Right atrium auricular region (tissue), 2 donors: Measurements from ENCODE around the gene DOC2A. TPM values are rescaled to one million over a fixed set of nuclear protein-coding genes. Genes with fewer than 3 reads are reported as not detected.
A peak's percentile ranks its signal among the peaks of the same experiment; 100 is the strongest.
"Not testable (repeated sequence)": the region's sequence is repeated elsewhere in the genome, so short reads cannot be mapped to it uniquely, and the experiment has no call there.

Experiments used
- DNase-seq: peaks from one replicate; pipeline ENCODE4 v3.0.0-alpha.2; 2019; ENCODE audit warnings: low spot score
- H3K27ac ChIP-seq, 2 donors: fragments of 200-600 bp; sonication (generic); 1 replicate in 1 of 2; 2 replicates in 1 of 2; pipeline ENCODE4 v1.5.1; 2016 to 2019
- H3K27me3 ChIP-seq, 2 donors: fragments of 200-600 bp; sonication (generic); one replicate each; pipeline versions ENCODE4 v1.5.1 to v1.6.0; 2017 to 2019
- H3K36me3 ChIP-seq: fragments of 200-600 bp; sonication (generic); one replicate; pipeline ENCODE4 v1.5.1; 2016
- H3K4me1 ChIP-seq, 2 donors: fragments of 200-600 bp; sonication (generic); one replicate each; pipeline versions ENCODE4 v1.5.1 to v1.6.0; 2017 to 2019
- H3K4me3 ChIP-seq, 2 donors: fragments of 200-600 bp; sonication (generic); 1 replicate in 1 of 2; 2 replicates in 1 of 2; pipeline ENCODE4 v1.5.1; 2017 to 2019; ENCODE audit warnings: mild to moderate bottlenecking in 1 of 2, moderate library complexity in 1 of 2
- H3K9me3 ChIP-seq, 2 donors: fragments of 200-600 bp; sonication (generic); one replicate each; pipeline ENCODE4 v1.5.1; 2019
- total RNA-seq, 2 donors: library from RNA; depleted of rRNA; stranded (reverse); fragments of >200 nt; gene quantifications; one replicate each; pipeline ENCODE4 v1.1.0, GENCODE V29; 2016
- TF ChIP-seq, protein P1 (sequence below), 2 donors: fragments of 200-600 bp; sonication (generic); IDR thresholded peaks; one replicate each; pipeline ENCODE4 v1.5.1; 2019; ENCODE audit warnings: antibody characterized with exemption in 2 of 2

Gene DOC2A
- total RNA-seq, 2 donors from 2014 or later, result not detected

DNA sequence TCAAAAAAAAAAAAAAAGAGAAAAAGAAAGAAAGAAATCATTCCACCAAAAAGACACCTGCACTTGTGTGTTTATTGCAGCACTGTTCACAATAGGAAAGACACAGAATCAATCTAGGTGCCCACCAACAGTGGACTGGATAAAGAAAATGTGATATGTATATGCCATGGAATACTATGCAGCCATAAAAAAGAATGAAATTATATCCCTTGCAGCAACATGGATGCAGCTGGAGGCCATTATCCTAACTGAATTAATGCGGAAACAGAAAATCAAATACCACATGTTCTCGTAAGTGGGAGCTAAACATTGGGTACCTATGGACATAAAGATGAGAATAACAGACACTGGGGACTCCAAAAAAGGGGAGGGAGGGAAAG lies 6.4 kb upstream of the DOC2A start:
- no peak for DNase-seq
- H3K4me3 ChIP-seq, result no peak overlapping the region
- no peaks in the 10 kb centered on the region for H3K36me3 ChIP-seq
- no peak overlapping the region for H3K27ac ChIP-seq
- TF ChIP-seq, protein P1, sequence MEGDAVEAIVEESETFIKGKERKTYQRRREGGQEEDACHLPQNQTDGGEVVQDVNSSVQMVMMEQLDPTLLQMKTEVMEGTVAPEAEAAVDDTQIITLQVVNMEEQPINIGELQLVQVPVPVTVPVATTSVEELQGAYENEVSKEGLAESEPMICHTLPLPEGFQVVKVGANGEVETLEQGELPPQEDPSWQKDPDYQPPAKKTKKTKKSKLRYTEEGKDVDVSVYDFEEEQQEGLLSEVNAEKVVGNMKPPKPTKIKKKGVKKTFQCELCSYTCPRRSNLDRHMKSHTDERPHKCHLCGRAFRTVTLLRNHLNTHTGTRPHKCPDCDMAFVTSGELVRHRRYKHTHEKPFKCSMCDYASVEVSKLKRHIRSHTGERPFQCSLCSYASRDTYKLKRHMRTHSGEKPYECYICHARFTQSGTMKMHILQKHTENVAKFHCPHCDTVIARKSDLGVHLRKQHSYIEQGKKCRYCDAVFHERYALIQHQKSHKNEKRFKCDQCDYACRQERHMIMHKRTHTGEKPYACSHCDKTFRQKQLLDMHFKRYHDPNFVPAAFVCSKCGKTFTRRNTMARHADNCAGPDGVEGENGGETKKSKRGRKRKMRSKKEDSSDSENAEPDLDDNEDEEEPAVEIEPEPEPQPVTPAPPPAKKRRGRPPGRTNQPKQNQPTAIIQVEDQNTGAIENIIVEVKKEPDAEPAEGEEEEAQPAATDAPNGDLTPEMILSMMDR (IDR thresholded peaks at IDR 0.05), result no peak
- no peaks in the 10 kb centered on the region for H3K9me3 ChIP-seq
- peaks cover 0 to under 1% of the 10 kb centered on the region in 2 donors for H3K27me3 ChIP-seq
- peaks cover 0 to 13% of the 10 kb centered on the region in 2 donors for H3K4me1 ChIP-seq

DNA sequence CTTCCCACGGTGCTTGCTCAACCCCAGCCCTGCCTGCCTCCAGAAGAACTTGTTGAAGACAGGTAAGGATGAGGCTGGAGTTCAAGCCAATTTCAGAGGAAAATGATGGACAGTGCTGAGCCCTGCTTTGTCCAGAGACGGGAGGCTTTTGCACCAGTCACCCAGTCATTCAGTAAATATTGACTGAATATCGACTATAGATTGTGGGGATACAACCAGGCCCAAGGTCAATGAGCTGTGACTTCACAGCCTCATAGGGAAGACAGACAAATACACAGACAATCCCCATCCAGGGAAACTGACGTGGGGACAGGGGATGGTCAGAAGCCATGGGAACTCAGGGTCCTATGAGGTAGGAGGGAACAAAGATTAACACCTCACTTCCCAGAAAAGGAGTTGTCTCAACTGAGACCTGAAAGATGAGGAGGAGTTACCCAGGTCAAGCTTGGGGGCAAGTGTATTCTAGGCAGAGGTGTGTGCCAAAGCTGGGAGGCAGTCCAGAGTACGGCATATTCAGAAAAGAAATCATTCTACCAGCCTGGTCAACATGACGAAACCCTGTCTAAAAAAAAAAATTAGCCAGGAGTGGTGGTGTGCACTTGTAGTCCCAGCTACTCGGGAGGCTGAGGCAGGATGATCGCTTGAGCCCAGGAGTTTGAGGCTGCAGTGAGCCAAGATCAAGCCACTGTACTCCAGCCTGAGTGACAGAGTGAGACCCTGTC lies 5.9 kb upstream of the DOC2A start:
- no peak overlapping the region for H3K27ac ChIP-seq
- peaks cover 2 to 6% of the 10 kb centered on the region in 2 donors for H3K27me3 ChIP-seq
- no peaks in the 10 kb centered on the region for H3K36me3 ChIP-seq
- H3K9me3 ChIP-seq, result no peaks in the 10 kb centered on the region
- H3K4me3 ChIP-seq, result no peak overlapping the region
- no peak for DNase-seq
- H3K4me1 ChIP-seq, result peaks cover 0 to 17% of the 10 kb centered on the region in 2 donors
- TF ChIP-seq, protein P1 (IDR thresholded peaks at IDR 0.05), result no peak

DNA sequence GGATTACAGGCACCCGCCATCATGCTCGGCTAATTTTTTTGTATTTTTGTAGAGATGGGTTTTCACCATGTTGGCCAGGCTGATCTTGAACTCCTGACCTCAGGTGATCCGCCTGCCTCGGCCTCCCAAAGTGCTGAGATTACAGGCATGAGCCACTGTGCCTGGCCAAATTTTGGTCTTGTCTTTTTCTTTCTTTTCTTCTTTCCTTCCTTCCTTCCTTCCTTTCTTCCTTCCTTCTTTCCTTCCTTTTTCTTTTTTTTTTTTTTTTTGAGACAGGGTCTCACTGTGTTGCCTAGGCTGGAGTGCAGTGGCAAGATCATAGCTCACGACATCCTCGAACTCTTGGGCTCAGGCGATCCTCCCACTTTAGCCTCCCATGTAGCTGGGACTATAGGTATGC lies 4.6 kb upstream of the DOC2A start:
- not testable (repeated sequence) for H3K36me3 ChIP-seq, DNase-seq, H3K9me3 ChIP-seq, H3K4me3 ChIP-seq, H3K27ac ChIP-seq
- Histone ChIP-seq H3K27me3 (peaks cover 14 to 17% of the 10 kb centered on the region in 2 donors), H3K4me1 (peaks cover 0 to 18% of the 10 kb centered on the region in 2 donors)

DNA sequence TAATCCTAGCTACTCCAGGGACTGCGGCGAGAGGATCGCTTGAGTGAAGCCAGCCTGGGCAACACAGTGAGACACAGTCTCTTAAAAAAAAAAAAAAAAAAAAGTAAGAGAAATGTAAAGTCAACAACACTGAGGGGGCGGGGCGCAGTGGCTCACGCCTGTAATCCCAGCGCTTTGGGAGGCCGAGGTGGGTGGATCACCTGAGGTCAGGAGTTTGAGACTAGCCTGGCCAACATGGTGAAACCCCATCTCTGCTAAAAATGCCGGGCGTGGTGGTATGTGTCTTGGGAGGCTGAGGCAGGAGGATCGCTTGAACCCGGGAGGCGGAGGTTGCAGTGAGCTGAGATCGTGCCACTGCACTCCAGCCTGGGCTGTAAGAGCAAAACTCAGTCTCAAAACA lies 1.8 kb upstream of the DOC2A start:
- H3K9me3 ChIP-seq, DNase-seq, H3K27ac ChIP-seq, H3K4me3 ChIP-seq, H3K36me3 ChIP-seq: not testable (repeated sequence)
- Histone ChIP-seq H3K4me1 (peaks cover 0 to 25% of the 10 kb centered on the region in 2 donors), H3K27me3 (peaks cover 23 to 25% of the 10 kb centered on the region in 2 donors)

DNA sequence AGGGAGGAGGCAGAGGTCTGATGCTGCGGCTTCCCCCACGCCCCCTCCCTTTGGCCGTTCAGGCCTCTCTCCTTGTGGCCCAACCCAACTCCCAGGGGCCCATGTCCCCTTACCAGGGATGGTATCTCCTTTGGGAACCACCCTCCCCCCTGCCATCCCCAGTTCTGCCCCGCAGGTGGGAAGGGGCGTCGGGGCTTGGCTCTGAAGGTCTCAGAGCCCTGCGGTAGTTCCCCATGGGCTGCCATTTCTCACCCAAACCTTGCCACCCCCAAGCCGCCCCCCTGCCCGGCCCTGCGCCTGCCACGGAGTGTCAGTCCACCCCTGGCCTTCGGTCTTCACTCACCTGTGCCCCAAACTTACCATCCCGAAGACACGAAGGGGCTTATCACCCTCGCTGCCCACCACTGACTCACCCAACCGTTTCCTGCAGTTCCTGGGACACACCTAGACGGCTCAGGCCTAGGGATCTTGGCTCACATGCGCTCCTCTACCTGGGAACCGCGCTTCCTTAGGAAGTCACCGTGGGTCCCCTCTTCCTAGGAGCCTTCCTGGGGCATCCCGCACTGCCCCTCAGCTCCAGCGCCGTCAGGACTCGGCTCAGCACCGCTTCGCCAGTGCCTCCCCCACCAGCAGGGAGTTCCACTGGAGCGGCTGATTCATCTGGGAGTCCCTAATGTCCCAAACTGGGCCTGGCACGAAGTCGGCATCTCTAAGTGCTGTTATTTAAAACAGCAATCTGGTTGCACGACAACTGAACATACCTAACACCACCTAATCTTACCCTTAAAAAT lies 1.1 kb upstream of the DOC2A start:
- Histone ChIP-seq H3K27ac (no peak overlapping the region), H3K4me3 (peak overlapping the region in 1 of 2 donors; percentile 47), H3K9me3 (no peaks in the 10 kb centered on the region), H3K4me1 (peaks cover 0 to 25% of the 10 kb centered on the region in 2 donors), H3K36me3 (no peaks in the 10 kb centered on the region), H3K27me3 (peaks cover 23 to 25% of the 10 kb centered on the region in 2 donors)
- TF ChIP-seq, protein P1 (IDR thresholded peaks at IDR 0.05), result no peak
- no peak for DNase-seq

DNA sequence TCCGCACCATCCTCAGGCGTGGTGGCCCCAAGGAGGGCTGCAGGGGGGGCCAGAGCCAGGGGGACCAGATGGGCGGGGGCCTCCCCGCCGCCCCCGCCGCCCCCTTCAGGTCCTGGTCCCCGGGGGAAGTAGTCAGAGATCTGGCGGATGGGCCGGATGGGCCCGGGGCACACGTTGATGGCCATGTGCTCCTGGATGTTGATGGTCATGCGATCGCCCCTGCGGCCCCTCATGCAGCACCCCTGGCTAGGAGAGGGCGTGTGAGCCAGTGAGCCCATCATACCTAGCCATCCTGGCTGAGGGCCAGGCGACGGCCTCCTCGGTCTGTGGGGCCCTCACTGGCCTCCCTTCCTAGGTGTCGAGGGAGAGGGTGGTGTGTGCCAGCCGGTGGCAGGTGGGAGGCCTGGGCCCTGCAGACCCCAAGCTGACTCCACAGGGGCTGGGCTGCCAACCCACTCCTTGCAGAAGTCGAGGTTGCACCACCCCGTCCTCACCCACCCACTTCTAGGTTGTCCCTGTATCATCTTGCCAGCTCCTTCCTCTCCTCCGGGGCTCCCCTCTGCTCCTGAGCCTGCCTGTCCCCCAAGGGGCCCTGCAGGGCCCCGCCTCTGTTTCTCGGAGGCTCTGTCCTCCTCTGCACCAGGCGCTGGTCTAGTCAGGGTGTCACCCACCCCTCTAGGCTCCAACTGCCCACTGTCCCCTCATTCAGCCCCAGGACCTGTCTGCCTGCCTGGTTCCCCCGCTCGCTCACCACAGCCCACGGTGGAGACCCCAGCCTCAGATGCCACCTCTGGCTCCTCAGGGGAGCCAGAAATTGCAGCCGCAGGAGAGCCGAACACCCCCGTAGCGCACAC lies 610 bp downstream of the DOC2A start:
- DNase-seq, result no peak
- peaks cover 23 to 25% of the 10 kb centered on the region in 2 donors for H3K27me3 ChIP-seq

More for the DNA sequence above, 610 bp downstream of the DOC2A start:
- peaks cover 0 to 30% of the 10 kb centered on the region in 2 donors for H3K4me1 ChIP-seq
- no peaks in the 10 kb centered on the region for H3K9me3 ChIP-seq
- no peak overlapping the region for H3K27ac ChIP-seq
- TF ChIP-seq, protein P1 (IDR thresholded peaks at IDR 0.05), result no peak
- peak overlapping the region; percentile 11 to 47 for H3K4me3 ChIP-seq
- H3K36me3 ChIP-seq, result no peaks in the 10 kb centered on the region
